Peyer's patch (tissue), 4 donors: ENCODE data around the gene CHMP6.

Experiments
- CTCF ChIP-seq, 6 experiments: fragments of 450-650 bp in 4 of 6; fragments of 200-600 bp in 2 of 6; sonication (generic) in 1 of 6; IDR thresholded peaks; one replicate each; pipeline ENCODE4 v1.5.1; 2017 to 2019; ENCODE audit warnings: antibody characterized with exemption in 6 of 6, mild to moderate bottlenecking in 3 of 6, moderate library complexity in 1 of 6
- POLR2A ChIP-seq, 2 donors: fragments of 450-650 bp; IDR thresholded peaks; one replicate each; pipeline ENCODE4 v1.5.1; 2017; ENCODE audit warnings: antibody characterized with exemption in 2 of 2, mild to moderate bottlenecking in 2 of 2, moderate library complexity in 2 of 2

- no peak for TF ChIP-seq CTCF (IDR thresholded peaks at IDR 0.05)
- no peak for TF ChIP-seq POLR2A (IDR thresholded peaks at IDR 0.05)
Observed at GRCh38 chr17:81039854-81040758, 48.5 kb downstream of the CHMP6 start.
